Left ventricle myocardium inferior (tissue), 1 donor: ENCODE results near the gene TTLL4. TPM values are rescaled to one million over a fixed set of nuclear protein-coding genes. Genes with fewer than 3 reads are reported as not detected.
A peak's percentile ranks its signal among the peaks of the same experiment; 100 is the strongest.

ENCODE experiments used
- DNase-seq: peaks from one replicate; pipeline ENCODE4 v3.0.0-alpha.2; 2020
- H3K27ac ChIP-seq: fragments of 200-600 bp; replicated peaks from 2 replicates; pipeline ENCODE4 v1.8.0; 2021
- H3K27me3 ChIP-seq: fragments of 200-600 bp; 2 replicates; pipeline ENCODE4 v1.8.0; 2021; ENCODE audit warnings: low read depth
- H3K36me3 ChIP-seq: fragments of 200-600 bp; 2 replicates; pipeline ENCODE4 v1.8.0; 2021
- H3K4me1 ChIP-seq: fragments of 200-600 bp; 2 replicates; pipeline ENCODE4 v1.8.0; 2021
- H3K4me3 ChIP-seq: fragments of 200-600 bp; 2 replicates; pipeline ENCODE4 v1.8.0; 2021; ENCODE audit warnings: mild to moderate bottlenecking, moderate library complexity
- H3K9me3 ChIP-seq: fragments of 200-600 bp; replicated peaks from 2 replicates; pipeline ENCODE4 v1.8.0; 2021
- CTCF ChIP-seq: fragments of 200-600 bp; IDR thresholded peaks from 2 replicates; pipeline ENCODE4 v1.8.0; 2021; ENCODE audit warnings: antibody characterized with exemption, mild to moderate bottlenecking, borderline replicate concordance
- intact Hi-C: fragments of 100-400 bp; cut with micrococcal nuclease; formaldehyde crosslinking; loops from one replicate; pipeline ENCODE4 v1.11.0; 2022
- total RNA-seq: library from RNA; stranded (reverse); fragmentation: NEBNext Ultra II Directional; extraction: Animal tissue kit (Norgen Biotek cat#: 25700); gene quantifications from one replicate; pipeline ENCODE4 v1.2.1, GENCODE V29; 2021
- donor health status: DM: no; HTN: yes; CAD: no; lungs with severe emphysema.

Gene TTLL4
- total RNA-seq, 1 donor from 2014 or later, result 6.2 TPM

GRCh38 chr2:218716070-218716469 is 5.4 kb downstream of the TTLL4 start:
- intact Hi-C loops, result no loop called here
- H3K27ac ChIP-seq, result peak overlapping the region; percentile 57
- H3K27me3 ChIP-seq, result no peaks in the 10 kb centered on the region

GRCh38 chr2:218717262-218717661 is 6.6 kb downstream of the TTLL4 start:
- intact Hi-C loops, result no loop called here
- no peak for DNase-seq

More at GRCh38 chr2:218716070-218716469, 5.4 kb downstream of the TTLL4 start:
- no peaks in the 10 kb centered on the region for H3K9me3 ChIP-seq
- peaks cover 11% of the 10 kb centered on the region for H3K36me3 ChIP-seq
- peaks cover 20% of the 10 kb centered on the region for H3K4me1 ChIP-seq
- no peak for TF ChIP-seq CTCF
- DNase-seq, result no peak
- no peak overlapping the region for H3K4me3 ChIP-seq

GRCh38 chr2:218718058-218718457 is 7.4 kb downstream of the TTLL4 start:
- H3K27me3 ChIP-seq, result no peaks in the 10 kb centered on the region
- H3K27ac ChIP-seq, result no peak overlapping the region
- H3K4me3 ChIP-seq, result no peak overlapping the region
- DNase-seq, result no peak
- peaks cover 3% of the 10 kb centered on the region for H3K4me1 ChIP-seq
- H3K9me3 ChIP-seq, result no peaks in the 10 kb centered on the region
- peaks cover 11% of the 10 kb centered on the region for H3K36me3 ChIP-seq
- intact Hi-C loops, result no loop called here
- TF ChIP-seq CTCF, result no peak

More at GRCh38 chr2:218717262-218717661, 6.6 kb downstream of the TTLL4 start:
- TF ChIP-seq CTCF, result no peak
- Histone ChIP-seq H3K4me3 (no peak overlapping the region), H3K4me1 (peaks cover 8% of the 10 kb centered on the region), H3K9me3 (no peaks in the 10 kb centered on the region), H3K27me3 (no peaks in the 10 kb centered on the region), H3K36me3 (peaks cover 11% of the 10 kb centered on the region), H3K27ac (no peak overlapping the region)

GRCh38 chr2:218719457-218719856 is 8.8 kb downstream of the TTLL4 start:
- peaks cover 11% of the 10 kb centered on the region for H3K36me3 ChIP-seq
- H3K27ac ChIP-seq, result no peak overlapping the region
- TF ChIP-seq CTCF, result no peak
- H3K4me1 ChIP-seq, result no peaks in the 10 kb centered on the region
- DNase-seq, result no peak
- intact Hi-C loops, result no loop called here
- no peak overlapping the region for H3K4me3 ChIP-seq
- H3K9me3 ChIP-seq, result no peaks in the 10 kb centered on the region
- no peaks in the 10 kb centered on the region for H3K27me3 ChIP-seq

GRCh38 chr2:218720048-218721041 is 9.7 kb downstream of the TTLL4 start:
- DNase-seq, result no peak
- Histone ChIP-seq H3K9me3 (peaks cover 7% of the 10 kb centered on the region), H3K27me3 (no peaks in the 10 kb centered on the region), H3K4me1 (no peaks in the 10 kb centered on the region), H3K36me3 (peaks cover 16% of the 10 kb centered on the region), H3K4me3 (no peak overlapping the region), H3K27ac (no peak overlapping the region)
- TF ChIP-seq CTCF, result no peak
- intact Hi-C loops, result no loop called here
